HTR-8/SVneo (cell line): ENCODE data around the gene MRPS11.

Source experiments
- DNase-seq: peaks from one replicate; pipeline ENCODE4 v3.0.0; 2011; ENCODE audit warnings: low spot score, mixed read lengths; ENCODE audit not compliant: insufficient read length
- FAIRE-seq: peaks from 2 replicates; lab custom pipeline; 2011; peaks lifted over from hg19 to GRCh38; lab: Jason Lieb, UNC

MRPS11 gene

GRCh38 chr15:88529021-88529630 is 61.6 kb downstream of the MRPS11 start:
- DNase-seq, result no peak
- FAIRE-seq, result no peak
